Adrenal gland (tissue), 12 donors: Measurements from ENCODE around the gene HMX3. TPM values are rescaled to one million over a fixed set of nuclear protein-coding genes. Genes with fewer than 3 reads are reported as not detected.

Experiments
- DNase-seq, 7 donors: peaks; one replicate each; pipeline ENCODE4 v3.0.0-alpha.2; 2019 to 2020
- H3K27ac ChIP-seq, 5 donors: fragments of 200-600 bp; sonication (generic) in 4 of 5; 1 replicate in 3 of 5; 2 replicates in 2 of 5; pipeline versions ENCODE4 v1.5.1 to v1.8.0; 2016 to 2020; ENCODE audit warnings: mild to moderate bottlenecking in 1 of 5
- H3K27me3 ChIP-seq: fragments of 200-600 bp; 2 replicates; pipeline ENCODE4 v1.8.0; 2021
- H3K36me3 ChIP-seq, 2 donors: fragments of 200-600 bp; replicated peaks in 1 of 2; 1 replicate in 1 of 2; 2 replicates in 1 of 2; pipeline versions ENCODE4 v1.5.1 to v1.8.0; 2018 to 2022
- H3K4me1 ChIP-seq, 2 donors: fragments of 200-600 bp; replicated peaks in 1 of 2; 1 replicate in 1 of 2; 2 replicates in 1 of 2; pipeline versions ENCODE4 v1.5.1 to v1.8.0; 2018 to 2021
- H3K4me3 ChIP-seq, 4 donors: fragments of 200-600 bp; sonication (generic) in 3 of 4; one replicate each; pipeline ENCODE4 v1.5.1; 2016 to 2018
- H3K9me3 ChIP-seq, 3 donors: fragments of 200-600 bp; sonication (generic) in 1 of 3; replicated peaks in 1 of 3; 1 replicate in 2 of 3; 2 replicates in 1 of 3; pipeline versions ENCODE4 v1.5.1 to v1.8.0; 2016 to 2021
- POLR2A ChIP-seq, 2 donors: fragments of 450-650 bp; IDR thresholded peaks; one replicate each; pipeline ENCODE4 v1.6.1; 2017; ENCODE audit warnings: antibody characterized with exemption in 2 of 2, mild to moderate bottlenecking in 2 of 2, moderate library complexity in 1 of 2
- WGBS, 4 donors: extraction: QIAGEN DNeasy Blood & Tissue Kit in 2 of 4; methylation state at CpG; one replicate each; pipeline versions ENCODE4 v1.1.5 to v1.1.7; 2013 to 2017; 5-methylcytosine and 5-hydroxymethylcytosine counted together
- intact Hi-C, 2 donors: fragments of 100-400 bp; cut with DNase I; formaldehyde crosslinking; loops; one replicate each; pipeline versions ENCODE4 v1.14.1 to v1.15.0; 2022 to 2023
- polyA plus RNA-seq, 3 donors: library from polyadenylated mRNA; stranded (reverse); fragments of 200-250 nt in 2 of 3; fragments of 350-450 nt in 1 of 3; fragmentation: Illumina TruSeq in 1 of 3; extraction: RNeasy Lipid Tissue Mini Kit (QIAGEN cat#74804) in 1 of 3; gene quantifications; one replicate each; pipeline ENCODE4 v1.2.3, GENCODE V29; 2013 to 2014
- total RNA-seq, 9 donors: library from RNA; depleted of rRNA in 4 of 9; stranded (reverse); fragments of >200 nt in 4 of 9; fragments of 120-200 nt in 1 of 9; fragmentation: NEBNext Ultra II Directional in 1 of 9; extraction: Animal tissue kit (Norgen Biotek cat#: 25700) in 1 of 9; gene quantifications; one replicate each; pipeline versions ENCODE4 v1.1.0 to v1.2.4, GENCODE V29; 2013 to 2023
- TF ChIP-seq, protein P1 (sequence below), 6 experiments: fragments of 450-650 bp in 4 of 6; fragments of 200-600 bp in 2 of 6; sonication (generic) in 1 of 6; IDR thresholded peaks; 1 replicate in 5 of 6; 2 replicates in 1 of 6; pipeline versions ENCODE4 v1.5.1 to v1.8.0; 2016 to 2021; ENCODE audit warnings: antibody characterized with exemption in 6 of 6, mild to moderate bottlenecking in 2 of 6, moderate library complexity in 1 of 6
- donor health status: healthy with polysubstance abuse.
- donor health status: Bipolar disorder and iron deficiency.
- donor health status: DM: yes; HTN: yes; CAD: no.
- donor health status: DM: no; HTN: no; CAD: no.
- donor health status: DM: no; HTN: no; CAD: no.
- donor health status: DM: yes; HTN: yes; CAD: no.

HMX3 gene
- total and polyA plus RNA-seq, 12 donors = 1.1 TPM; not detected in 11

DNA sequence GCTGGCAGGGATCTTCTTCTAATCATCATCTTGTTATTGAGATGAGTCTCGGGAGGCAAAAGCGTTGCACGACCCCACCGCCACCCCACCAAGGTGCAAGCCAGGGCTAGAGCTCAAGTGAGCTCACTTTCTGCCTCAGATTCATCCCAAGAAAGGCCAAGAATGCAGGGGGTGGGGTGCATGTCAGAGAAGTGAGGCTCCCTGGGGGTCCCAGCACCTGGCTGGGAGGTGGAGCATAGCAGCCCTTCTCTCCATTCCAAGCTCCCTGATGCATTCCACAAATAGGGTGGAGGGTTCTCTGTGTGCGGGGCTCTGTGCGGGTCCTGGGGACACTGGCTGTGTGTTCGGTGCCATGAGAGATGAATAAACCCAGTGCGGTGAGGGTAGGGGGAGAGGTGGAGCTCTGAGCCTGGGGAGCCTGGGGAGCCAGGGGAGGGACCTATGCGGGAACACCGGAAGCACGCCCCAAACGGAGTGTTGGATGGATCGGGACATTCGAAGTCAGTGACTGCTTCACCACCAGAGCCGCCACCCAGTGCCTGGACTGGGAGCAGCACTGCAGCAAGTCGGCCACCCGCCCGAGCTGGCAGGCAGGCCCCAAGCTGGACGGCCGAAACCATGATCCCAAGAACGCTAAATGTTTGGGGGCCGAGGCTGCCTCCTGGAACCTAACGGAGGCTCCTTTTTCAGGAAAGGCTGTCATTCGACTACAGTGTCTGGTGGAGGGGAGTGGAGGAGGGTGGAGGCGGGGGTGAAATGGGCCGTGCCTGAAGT is 17.9 kb upstream of the HMX3 start:
- no peaks in the 10 kb centered on the region for H3K4me1 ChIP-seq
- no peaks in the 10 kb centered on the region for H3K9me3 ChIP-seq
- TF ChIP-seq POLR2A (IDR thresholded peaks at IDR 0.05) = no peak
- TF ChIP-seq, protein P1, sequence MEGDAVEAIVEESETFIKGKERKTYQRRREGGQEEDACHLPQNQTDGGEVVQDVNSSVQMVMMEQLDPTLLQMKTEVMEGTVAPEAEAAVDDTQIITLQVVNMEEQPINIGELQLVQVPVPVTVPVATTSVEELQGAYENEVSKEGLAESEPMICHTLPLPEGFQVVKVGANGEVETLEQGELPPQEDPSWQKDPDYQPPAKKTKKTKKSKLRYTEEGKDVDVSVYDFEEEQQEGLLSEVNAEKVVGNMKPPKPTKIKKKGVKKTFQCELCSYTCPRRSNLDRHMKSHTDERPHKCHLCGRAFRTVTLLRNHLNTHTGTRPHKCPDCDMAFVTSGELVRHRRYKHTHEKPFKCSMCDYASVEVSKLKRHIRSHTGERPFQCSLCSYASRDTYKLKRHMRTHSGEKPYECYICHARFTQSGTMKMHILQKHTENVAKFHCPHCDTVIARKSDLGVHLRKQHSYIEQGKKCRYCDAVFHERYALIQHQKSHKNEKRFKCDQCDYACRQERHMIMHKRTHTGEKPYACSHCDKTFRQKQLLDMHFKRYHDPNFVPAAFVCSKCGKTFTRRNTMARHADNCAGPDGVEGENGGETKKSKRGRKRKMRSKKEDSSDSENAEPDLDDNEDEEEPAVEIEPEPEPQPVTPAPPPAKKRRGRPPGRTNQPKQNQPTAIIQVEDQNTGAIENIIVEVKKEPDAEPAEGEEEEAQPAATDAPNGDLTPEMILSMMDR (IDR thresholded peaks at IDR 0.05) = no peak
- DNase-seq = no peak
- no peak overlapping the region for H3K4me3 ChIP-seq
- H3K27me3 ChIP-seq = peaks cover 23% of the 10 kb centered on the region
- intact Hi-C loops = no loop called here
- H3K27ac ChIP-seq = no peak overlapping the region
- 34 to 46% (median 38%) methylated on average over 16 to 26 of the region's 26 CpGs for WGBS, 4 donors
- no peaks in the 10 kb centered on the region for H3K36me3 ChIP-seq

DNA sequence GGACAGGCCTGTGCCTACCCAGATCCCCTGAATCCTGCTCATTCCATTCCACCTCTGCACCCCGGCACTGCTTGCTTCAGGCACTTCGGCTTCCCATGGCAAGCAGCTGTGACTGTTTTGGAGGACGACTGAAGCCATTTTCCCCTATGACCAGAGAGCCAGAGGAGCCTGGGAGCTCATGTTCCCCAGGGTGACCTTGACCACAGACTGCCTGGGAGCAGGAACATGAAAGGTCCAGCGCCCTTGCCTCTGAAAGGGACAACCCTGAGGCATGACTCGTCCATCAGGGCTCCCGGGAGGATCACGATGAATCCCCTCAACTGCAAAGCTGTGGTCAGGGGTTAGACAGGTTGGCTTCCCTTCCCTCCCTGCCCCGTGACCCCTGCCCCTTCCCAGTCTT is 16.7 kb upstream of the HMX3 start:
- Histone ChIP-seq H3K27me3 (peaks cover 23% of the 10 kb centered on the region), H3K36me3 (no peaks in the 10 kb centered on the region), H3K9me3 (no peaks in the 10 kb centered on the region), H3K27ac (no peak overlapping the region), H3K4me1 (no peaks in the 10 kb centered on the region), H3K4me3 (no peak overlapping the region)
- DNase-seq = no peak
- TF ChIP-seq, protein P1 (IDR thresholded peaks at IDR 0.05) = no peak
- TF ChIP-seq POLR2A (IDR thresholded peaks at IDR 0.05) = no peak
- 53 to 64% (median 61%) methylated on average over 6 to 8 of the region's 8 CpGs for WGBS, 4 donors
- intact Hi-C loops = no loop called here

DNA sequence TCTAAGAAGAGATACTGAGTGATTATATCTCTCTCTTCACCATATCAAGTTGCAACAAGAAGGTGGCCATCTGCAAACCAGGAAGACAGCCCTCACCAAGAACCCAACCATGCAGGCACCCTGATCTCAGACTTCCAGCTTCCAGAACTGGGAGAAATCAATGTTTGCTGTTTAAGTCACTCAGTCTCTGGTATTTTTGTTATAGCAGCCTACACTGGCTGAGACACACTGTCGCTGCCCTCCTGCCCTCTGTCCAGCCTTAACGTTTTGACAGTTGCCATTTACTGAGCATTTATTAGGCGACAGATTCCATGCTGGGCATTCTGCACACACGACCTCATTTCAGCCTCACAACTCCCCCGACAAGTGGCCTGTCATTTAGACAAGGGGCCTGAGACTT is 9.5 kb upstream of the HMX3 start:
- TF ChIP-seq POLR2A (IDR thresholded peaks at IDR 0.05) = no peak
- TF ChIP-seq, protein P1 (IDR thresholded peaks at IDR 0.05) = no peak
- Histone ChIP-seq H3K36me3 (no peaks in the 10 kb centered on the region), H3K27me3 (peaks cover 28% of the 10 kb centered on the region), H3K4me3 (no peak overlapping the region), H3K9me3 (no peaks in the 10 kb centered on the region), H3K4me1 (no peaks in the 10 kb centered on the region), H3K27ac (no peak overlapping the region)
- no peak for DNase-seq
- intact Hi-C loops = no loop called here
- 55 to 69% (median 64%) methylated on average over 5 of the region's 5 CpGs for WGBS, 4 donors

DNA sequence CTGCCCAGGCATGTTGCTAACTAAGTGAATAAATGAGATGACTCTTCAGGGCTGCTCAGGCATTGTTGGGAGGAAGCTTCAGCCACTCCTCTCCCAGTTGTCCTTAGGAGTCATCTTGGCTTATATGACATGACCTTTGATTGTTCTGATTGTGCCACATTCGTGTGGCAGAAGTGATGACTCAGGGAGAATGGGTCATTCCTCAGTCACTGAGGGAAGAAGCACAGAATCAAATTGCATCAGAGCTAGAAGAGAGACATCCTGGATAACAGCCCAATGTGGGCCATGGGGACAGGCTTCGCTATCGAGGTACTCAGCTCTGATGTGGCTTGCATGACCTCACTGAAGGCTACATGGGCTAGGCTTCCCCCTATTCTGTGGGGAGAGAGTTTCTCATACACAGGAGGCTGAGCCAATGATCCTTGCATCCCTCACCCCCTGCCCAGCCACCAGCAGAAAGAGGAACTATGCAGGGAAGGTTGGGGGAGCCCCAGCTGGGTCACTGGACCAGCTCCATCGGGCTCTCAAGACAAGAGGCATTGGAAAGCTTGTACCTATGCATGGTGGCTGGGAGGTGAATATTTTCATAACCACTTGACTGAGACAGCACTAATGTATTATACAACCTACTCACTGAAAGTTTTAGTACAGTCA is 6.0 kb upstream of the HMX3 start:
- TF ChIP-seq POLR2A (IDR thresholded peaks at IDR 0.05) = no peak
- TF ChIP-seq, protein P1 (IDR thresholded peaks at IDR 0.05) = no peak
- peaks cover 4 to 13% of the 10 kb centered on the region in 2 donors for H3K4me1 ChIP-seq
- WGBS, 4 donors = 39 to 61% (median 50%) methylated on average over 4 of the region's 4 CpGs
- intact Hi-C loops = loop anchor here in 1 of 2 donors (5.0 to 10.0 kb wide), 2 partner anchors 245 to 428 kb away; no protein-coding TSS in a partner anchor
- no peaks in the 10 kb centered on the region for H3K9me3 ChIP-seq
- H3K27me3 ChIP-seq = peaks cover 60% of the 10 kb centered on the region
- H3K4me3 ChIP-seq = no peak overlapping the region
- no peak overlapping the region for H3K27ac ChIP-seq
- DNase-seq = no peak
- H3K36me3 ChIP-seq = no peaks in the 10 kb centered on the region
